WI38 (cell line): Measurements from ENCODE around the gene OR6P1.

ENCODE experiments used
- H3K4me3 ChIP-seq: 2 replicates; pipeline ENCODE4 v1.5.1; 2011; ENCODE audit warnings: low read depth, mild to moderate bottlenecking, control low read depth, low read length
- CTCF ChIP-seq: IDR thresholded peaks from 2 replicates; pipeline ENCODE4 v1.5.1; 2012; ENCODE audit warnings: low read depth, mild to moderate bottlenecking, control low read depth, low read length

OR6P1 gene

GRCh38 chr1:158570480-158570879, at the start of gene OR6P1:
Gene OR6P1, minus strand, starts transcription at chr1:158570580. Its CDS starts 6,976 bp downstream, at chr1:158563604.
- no peak within 1 kb of the TSS for H3K4me3 ChIP-seq
- TF ChIP-seq CTCF, result no peak

- no peak overlapping the region for H3K4me3 ChIP-seq
- no peak for TF ChIP-seq CTCF
Observed at GRCh38 chr1:158613764-158614163, 43.4 kb upstream of the OR6P1 start.

- H3K4me3 ChIP-seq, result no peak overlapping the region
- TF ChIP-seq CTCF, result no peak
Observed at GRCh38 chr1:158611916-158612315, 41.5 kb upstream of the OR6P1 start.

GRCh38 chr1:158607296-158607695, 36.9 kb upstream of the OR6P1 start:
- no peak overlapping the region for H3K4me3 ChIP-seq
- TF ChIP-seq CTCF, result no peak

GRCh38 chr1:158604968-158605367, 34.6 kb upstream of the OR6P1 start, which contains the start of gene OR10Z1:
Gene OR10Z1, plus strand, starts transcription at chr1:158605268. Its CDS starts 1,171 bp downstream, at chr1:158606439.
- no peak within 1 kb of the TSS for H3K4me3 ChIP-seq
- no peak for TF ChIP-seq CTCF

- no peak overlapping the region for H3K4me3 ChIP-seq
- TF ChIP-seq CTCF, result no peak
Observed at GRCh38 chr1:158600735-158601134, 30.4 kb upstream of the OR6P1 start.

GRCh38 chr1:158586942-158587341, 16.6 kb upstream of the OR6P1 start:
- no peak for TF ChIP-seq CTCF
- no peak overlapping the region for H3K4me3 ChIP-seq
